GM19025 (cell line): ENCODE data around the gene XRCC3.

Experiments used
- ATAC-seq: cut with Tn5 transposase; IDR thresholded peaks from one replicate; pipeline ENCODE4 v1.9.1; 2021; ENCODE audit warnings: mild to moderate bottlenecking, low read depth, moderate library complexity; ENCODE audit not compliant: unreplicated experiment

XRCC3 gene

DNA sequence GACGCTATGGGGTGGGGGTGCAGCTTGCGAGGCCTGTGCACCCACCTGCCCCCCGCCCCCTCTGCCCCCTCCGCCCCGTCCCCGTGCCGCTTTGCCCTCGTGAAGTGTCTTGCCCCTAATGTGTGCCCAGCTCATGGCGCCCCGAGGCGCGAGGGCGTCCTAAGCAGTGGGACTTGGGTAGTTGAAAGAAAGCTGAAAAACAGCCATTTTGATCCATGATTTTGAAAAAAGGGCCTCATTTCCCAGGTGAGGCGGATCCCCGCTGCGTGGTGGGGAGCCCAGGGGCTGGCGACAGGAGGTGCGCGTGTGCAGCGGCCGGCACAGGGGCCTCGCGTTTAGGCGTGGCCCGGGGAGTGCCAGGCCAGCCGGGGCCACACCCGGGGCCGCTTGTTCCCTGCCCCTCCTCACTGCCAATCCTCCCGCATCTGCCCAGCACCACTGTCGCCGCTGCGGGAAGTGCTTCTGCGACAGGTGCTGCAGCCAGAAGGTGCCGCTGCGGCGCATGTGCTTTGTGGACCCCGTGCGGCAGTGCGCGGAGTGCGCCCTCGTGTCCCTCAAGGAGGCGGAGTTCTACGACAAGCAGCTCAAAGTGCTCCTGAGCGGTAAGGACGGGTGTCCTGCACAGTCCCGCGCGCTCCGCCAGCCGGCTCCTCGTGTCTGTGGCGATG lies 12.2 kb upstream of the XRCC3 start:
- ATAC-seq = no peak

DNA sequence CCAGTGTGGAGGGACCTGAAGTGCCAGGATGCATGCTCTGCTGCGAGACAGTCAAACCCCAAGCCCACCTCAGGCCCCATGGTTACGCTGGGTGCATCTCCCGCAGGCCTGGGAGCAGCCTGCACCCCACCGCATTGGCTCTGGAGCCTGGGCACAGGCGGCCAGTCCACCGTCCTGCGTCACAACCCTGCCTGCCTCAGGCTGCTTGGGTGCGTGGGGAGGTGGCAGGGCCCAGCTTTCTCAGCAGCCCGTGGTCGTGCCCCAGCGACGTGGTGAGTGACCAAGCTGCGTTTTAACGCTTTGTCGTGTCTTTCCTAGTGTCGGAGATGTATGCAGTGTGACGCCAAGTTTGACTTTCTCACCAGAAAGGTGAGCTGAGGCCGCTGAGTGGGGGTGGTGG lies 11.2 kb upstream of the XRCC3 start:
- no peak for ATAC-seq

DNA sequence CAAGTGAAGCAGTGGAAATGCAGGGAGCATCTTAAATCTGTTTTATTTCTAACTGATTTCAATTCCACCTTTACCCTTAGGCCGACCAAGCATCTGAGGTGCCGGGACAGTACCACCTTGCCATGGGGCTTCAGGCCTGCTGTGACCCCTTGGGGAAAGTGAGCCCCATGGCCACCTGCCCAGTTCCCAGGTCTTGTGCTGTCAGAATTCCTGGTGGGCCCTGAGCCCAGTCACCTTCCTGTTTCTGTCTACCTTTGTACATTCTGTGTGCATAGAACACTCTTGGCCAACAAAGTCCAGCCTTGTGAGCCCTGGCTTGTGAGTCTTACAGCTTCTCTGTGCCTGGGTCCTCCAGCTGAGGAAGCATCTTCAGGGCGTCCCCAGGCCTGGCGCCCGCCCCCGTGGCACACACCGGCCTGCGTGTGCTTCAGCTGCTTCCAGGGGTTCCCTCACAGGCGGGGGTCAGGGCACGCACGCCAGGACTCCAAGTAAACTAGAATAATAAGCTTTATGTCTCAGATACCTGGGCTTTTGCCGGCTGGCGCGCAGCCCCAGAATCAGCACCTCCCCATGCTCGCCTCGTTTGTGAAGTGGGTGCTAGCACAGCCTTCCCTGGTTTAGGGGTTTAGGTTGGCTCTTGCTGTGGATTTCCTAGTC lies 10.6 kb upstream of the XRCC3 start:
- ATAC-seq = no peak

DNA sequence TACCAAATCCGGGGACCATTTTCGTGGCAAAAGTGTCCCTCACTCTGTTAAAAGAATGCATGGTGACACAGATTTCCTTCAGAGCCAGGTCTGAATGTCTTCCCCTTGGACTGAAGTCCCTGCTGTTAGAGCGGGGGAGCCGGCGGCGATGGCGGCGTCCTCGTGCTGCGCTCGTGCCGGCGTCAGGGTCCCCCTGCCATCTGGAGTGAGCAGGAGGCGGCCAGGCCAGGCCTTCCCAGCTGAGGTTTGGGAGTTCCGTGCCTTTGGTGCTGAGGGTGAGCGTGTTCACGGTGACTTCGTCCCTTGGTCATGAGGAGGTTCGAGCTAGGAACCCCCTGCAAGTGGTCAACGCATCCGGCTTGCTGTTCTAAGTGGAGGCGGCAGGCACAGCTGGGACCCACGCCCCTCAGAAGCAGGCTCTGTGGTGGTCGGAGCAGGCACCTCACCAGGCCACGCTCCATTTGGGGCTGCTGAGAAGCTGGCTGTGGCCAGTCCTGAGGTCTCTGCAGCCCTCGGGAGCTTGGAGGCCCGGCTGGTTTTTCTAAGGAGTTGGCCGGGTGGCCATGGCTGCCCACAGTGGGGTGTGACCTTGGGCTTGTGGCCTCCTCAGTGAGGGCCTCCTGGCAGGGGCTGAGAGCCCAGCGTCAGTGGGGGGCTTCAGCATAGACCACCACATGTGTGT lies 9.9 kb upstream of the XRCC3 start:
- no peak for ATAC-seq

DNA sequence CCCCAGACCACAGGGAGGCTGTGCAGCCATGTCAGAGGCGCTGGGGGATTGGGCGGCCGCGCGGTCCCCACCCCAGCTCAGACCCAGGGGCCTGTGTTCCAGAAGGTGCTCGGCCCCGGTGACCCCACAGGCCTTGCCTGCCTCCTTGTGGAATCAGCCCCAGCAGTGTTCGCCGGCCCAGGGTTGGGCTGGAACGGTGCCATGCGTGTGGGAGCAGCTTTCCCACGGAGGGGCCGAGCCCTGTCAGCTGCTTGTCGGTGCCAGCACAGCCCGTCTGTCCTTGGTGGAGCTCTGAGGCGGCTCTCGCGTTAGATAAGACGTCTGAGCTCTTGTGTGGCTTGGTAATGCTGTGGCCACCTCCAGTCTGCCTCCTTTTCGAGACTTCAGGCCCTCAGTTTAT lies 8.9 kb upstream of the XRCC3 start:
- no peak for ATAC-seq

DNA sequence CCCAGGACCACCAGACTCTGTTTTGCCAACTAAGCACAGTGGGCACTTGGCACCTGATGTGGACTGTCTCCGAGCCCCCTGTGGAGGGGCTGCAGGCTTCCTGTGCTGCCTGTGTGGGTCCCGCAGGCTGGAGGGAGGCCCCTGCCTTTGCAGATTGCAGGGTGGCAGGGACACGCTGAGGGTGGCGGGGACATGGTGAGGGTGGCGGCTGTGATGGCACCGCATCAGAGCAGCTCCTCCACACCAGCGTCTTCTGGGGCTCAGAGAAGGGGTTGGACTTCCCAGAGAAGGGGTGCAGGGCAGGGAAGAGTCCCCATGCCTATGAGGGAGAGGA lies 8.5 kb upstream of the XRCC3 start:
- ATAC-seq = no peak

DNA sequence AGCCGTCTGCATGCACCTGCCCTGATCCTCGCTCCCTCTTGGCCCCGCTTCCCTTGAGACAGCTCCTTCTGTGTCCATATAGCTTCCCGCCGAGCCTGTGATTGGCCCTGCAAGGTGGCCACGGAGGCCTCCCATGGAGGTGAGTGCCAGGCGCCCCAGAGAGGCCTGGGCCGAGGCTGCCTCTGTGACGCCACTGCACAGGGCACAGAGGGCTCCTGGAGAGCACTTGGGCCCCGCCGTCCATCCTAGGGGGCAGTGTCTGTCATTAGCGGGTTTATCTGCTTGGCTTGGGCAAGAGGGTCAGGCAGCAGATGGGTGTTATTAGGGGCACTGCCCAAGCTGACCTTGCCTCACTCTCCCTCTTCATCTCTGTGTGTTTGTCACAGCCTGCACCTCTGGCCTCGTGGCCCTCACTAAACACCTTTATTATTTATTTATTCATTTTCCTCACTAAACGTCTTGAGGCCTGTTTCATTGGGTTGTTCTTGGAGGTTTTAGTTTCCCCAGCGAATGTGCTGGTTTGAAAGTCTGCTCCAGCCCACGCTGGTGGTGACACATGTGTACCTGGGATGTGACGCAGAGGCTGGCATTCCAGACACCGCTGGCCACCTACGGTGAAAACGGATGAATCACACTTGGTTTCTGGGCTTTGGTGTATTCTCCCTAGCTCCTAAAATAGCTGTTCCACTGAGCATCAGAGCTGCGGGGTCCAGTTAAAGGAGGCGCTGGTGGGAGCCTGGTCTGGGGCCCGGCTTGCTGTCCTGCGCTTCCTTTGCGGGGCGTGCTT lies 6.3 kb upstream of the XRCC3 start:
- ATAC-seq = no peak

DNA sequence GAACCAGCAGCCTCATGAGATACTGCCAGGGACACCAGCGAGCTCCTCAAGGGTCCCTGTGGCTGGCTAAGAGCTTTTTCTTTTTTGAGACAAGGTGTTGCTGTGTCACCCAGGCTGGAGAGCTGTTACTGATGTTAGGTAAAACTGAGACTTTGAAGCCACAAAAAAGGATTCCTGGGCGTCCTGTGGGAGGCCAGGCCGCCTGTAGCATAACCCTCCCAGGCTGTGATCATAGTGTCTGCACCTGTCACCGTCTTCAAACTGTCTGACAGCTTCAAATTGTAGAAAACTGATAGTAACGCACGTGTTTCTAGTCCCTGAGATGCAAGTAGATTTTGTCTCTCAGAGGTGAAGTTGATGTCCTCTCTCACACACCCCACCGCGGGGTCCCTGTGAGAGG lies 4.5 kb upstream of the XRCC3 start:
- ATAC-seq = no peak

DNA sequence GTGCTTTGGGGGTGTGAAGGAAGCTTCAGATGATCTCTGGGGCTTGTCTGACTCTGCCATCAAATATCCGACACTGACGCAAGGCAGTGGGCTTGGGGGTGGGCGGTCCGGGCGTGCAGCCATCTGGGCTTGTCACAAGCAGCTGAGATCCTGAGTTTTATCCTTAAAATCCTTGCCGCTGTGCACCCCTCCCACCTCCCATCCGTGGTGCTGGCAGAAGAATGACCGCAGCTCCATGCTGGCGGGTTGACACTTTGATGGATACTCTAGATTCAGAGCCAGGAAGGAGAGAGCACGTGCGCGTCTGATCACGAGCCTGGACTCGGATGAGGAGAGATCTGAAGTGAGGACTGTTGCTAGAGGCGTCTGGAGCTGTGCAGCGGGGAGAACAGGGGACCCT lies 3.3 kb upstream of the XRCC3 start:
- no peak for ATAC-seq

DNA sequence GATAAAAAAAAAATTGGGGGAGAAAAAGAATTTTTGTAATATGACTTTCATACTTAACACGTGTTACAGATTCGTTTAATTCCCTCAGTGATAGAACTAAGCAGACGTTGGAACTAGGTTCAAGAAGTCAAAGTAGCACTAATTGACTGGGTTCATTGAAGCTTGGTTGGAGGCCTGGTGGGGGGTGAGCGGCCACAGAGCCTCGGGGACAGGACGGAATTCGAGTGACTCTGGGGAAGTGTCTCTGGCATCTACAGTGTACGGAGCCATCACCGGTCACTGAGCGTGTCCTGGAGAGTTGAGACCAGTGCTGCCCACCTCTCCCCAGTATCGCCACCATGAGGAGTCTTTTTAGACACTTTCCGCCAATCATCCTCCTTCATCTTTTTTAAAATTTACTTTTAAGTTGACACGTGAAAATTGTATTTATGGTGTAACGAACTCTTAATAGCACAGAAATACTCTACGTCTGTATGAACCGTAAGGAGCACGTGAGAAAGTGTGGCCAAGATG lies 1.7 kb upstream of the XRCC3 start:
- ATAC-seq = no peak

DNA sequence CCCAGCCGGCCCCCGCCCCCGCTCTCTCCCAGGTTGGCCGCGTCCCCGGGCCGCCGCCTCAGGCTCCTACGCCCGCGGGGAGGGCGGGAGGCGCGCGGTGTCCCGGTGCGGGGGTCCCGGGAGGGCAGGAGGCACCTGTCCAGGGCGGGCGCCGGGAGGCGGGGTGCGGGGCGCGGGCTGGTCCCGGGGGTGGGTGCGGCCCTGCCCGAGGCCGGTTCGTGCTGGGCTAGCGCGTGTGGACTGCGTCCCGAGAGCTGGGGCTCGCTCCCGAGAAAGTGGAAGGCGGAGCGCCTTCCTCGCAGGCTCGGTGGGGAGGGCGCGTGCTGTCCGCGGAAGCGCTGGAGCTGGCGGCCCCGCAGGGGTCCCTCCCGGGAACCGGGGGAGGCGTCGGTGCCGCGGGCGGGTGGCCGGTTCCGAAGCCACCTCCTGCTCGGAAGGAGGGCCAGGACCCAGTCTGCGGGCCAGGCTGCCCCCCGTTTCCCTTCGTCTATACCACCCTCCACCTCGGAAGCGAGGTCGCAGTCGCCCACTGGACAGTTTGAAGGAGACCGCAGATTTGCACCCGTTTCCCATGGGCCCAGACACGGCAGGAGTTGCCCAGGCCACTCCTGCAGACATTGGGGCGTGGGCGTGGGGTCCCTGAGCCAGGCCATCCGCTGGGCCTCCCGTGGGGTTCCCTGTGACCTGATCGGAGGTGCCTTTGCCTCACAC lies 995 bp upstream of the XRCC3 start:
- ATAC-seq = no peak

DNA sequence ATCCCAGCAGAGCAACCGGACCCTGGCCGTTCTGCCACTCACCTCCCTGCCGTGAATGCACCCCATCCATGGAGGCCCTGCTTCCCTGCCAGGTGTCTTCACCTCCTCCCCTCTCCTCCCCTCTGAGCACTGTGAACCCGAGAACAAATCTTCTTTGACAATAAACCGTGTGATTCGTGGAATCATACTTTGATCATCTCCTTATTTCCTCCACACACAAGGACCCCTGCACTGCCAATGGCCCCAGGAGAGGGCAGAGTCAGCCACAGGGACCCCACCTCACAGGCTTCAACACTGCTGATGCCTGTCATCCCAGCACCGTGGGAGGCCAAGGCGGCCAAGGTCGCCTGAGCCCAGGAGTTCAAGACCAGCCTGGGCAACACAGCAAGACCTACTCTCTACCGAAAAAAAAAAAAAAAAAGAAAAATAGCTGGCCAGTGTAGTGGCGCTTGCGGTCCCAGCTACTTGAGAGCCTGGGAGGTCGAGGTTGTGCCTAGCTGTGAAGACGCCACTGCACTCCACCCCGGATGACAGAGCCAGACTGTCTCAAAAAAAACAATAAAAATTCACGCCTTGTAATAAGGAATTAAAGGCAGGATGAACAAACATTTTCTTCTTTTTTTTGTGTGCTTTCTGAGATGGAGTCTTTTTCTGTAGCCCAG lies 1.1 kb downstream of the XRCC3 start:
- no peak for ATAC-seq

DNA sequence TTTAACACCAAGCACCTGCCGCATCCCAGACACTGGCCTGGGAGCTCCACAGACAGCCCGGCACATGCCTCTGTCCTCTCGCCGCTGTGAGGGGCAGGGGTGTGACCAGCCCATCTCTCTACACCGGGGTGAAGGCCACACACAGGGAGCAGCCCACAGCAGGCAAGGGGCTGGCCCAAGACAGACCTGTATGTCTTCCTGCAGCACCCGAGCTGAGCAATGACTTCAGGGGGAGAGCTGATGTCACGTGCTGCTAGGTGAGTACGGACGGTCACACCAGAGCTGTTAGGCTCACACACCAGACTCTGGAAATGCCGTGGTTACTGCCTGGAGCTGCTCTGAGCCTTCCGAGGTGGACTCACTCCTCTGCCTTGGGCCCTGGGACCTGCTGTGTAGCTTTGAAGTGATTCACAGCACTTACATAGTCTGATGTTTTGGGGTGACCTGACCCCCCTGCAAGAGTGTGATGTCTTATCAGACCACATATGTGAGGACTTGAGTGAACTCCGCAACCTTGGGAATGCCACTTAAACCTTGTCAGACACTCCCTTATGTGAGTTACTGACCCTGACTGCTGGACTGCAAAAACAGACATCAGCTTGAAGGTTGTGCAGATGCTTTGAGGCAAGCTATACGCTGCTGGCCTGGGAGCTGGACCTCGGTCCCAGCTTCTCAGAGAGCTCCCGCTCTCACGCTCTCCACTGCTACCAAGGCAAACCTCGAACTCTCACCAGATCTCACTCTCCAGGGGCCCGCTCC lies 1.8 kb downstream of the XRCC3 start:
- ATAC-seq = no peak

DNA sequence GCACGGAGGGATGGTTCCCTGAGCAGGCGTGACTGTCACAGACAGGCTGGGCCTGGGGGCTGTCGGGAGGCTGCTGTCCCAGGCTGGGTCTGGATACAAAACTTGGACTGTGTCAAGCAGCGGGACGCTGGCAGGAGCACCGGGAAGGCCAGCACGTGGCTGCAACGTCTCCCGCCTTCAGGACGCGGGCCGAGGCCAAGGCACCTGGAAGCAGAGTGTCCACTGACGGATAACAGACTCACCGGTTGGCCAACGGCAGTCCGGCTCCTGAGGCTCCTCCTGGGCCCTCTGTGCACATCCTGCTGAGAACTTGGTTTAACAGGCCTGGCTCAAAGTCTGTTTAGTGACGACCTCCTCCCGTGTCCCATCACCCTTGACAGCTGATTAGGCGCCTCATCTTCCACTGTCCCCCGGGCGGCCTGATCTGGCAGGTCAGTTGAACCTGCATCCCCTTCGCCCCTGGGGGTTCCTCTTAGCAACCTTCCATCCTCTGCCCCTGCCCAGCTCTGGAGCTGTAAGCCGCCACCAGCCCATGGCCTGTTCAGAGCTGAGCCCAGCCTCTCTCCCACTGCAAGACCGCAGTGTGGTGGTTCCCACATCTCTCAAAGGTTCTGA lies 2.5 kb downstream of the XRCC3 start:
- no peak for ATAC-seq

DNA sequence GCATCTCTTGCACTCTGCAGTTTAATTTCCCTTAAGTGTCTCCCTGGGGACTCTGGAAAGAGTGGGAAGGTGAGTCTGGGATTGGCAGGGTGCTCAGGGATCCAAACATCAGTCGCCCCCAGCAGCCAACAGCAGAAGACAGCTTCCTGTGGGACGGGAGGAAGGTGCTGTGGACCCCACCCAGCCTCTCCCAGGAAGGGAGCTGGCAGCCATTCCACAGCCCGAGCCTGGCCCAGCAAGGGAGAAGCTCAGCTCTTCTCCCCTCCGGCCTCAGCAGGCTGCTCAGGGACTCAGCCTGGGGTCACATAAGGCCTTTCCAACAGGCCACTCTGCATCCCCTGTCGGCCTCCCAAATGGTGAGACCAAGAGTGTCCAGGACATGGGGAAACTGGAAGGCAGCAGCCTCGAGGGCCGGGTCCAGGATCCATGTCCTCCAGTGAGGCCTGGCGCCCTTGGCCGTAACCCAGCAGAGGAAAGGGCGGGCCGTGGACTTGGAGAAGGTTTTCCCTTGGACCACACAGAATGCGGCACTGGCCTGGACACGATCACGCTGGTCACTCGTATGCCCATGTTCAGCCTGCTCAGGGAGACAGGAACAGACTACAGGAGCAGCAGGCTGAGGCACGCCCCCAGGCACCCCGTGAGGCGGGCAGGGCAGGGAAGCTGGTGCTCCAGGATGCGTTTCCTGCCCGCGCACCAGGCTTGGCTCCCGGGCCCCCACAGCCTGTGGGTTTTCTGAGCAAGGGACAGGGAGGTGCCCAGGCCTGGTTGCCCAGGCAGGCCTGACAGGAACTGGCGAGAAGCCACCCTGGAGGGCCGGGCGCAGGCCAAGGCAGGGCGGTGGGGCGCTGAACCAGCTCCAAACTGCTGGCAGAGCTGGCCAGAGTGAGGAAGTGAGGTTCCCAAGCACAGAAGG lies 3.5 kb downstream of the XRCC3 start:
- no peak for ATAC-seq

DNA sequence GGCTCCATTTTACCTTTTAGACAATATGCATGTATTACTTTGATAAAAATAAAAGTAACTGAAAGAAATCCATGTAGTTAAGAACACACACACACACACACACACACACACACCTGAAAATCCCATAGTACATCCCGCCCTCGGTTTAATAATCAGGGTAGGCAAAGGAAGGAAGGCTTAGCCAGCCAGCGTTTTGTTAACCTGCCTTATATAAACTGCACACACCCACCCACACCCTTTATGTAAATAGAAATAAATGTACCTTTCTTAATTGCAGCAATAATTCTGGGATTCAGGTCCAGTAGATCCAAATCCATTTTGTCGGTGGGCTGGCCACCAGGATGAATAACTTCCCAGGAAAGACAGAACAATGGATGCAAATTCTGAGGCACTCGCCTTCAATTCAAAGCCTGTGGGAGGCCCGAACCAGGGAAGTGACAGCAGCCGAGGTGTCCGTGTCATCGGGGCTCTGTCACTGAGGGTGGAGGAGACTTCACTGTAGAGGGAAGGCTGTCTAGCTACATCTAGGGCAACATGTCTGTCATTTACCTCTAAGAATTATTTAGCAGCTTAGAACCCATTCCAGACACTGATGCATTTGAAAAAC lies 4.4 kb downstream of the XRCC3 start:
- ATAC-seq = no peak

DNA sequence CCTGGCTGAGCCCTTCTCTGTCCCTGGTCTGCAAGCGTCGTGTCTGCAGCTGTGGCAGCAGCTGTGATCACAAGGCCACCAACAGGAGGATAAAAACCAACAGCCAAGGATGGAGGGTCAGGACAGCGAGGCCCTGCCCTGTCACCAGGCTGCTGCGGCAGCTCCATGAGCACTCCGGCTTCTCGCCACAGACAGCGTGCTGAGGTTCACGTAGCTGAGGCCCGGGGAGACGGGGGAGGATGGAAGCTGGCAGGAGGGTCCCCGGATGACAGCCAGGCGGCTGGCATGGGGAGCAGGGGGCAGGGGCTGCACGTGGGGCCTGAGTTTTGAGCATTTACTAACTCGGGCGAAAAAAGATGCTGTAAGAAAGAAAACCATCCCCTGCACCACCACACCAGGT lies 5.4 kb downstream of the XRCC3 start:
- no peak for ATAC-seq
